HG03097 (cell line): ENCODE measurements around the gene SYTL3.
"Not testable (repeated sequence)": the region's sequence is repeated elsewhere in the genome, so short reads cannot be mapped to it uniquely, and the experiment has no call there.

Experiments
- ATAC-seq: cut with Tn5 transposase; IDR thresholded peaks from one replicate; pipeline ENCODE4 v1.9.1; 2021; ENCODE audit not compliant: unreplicated experiment, low FRiP score

The SYTL3 gene, protein sequence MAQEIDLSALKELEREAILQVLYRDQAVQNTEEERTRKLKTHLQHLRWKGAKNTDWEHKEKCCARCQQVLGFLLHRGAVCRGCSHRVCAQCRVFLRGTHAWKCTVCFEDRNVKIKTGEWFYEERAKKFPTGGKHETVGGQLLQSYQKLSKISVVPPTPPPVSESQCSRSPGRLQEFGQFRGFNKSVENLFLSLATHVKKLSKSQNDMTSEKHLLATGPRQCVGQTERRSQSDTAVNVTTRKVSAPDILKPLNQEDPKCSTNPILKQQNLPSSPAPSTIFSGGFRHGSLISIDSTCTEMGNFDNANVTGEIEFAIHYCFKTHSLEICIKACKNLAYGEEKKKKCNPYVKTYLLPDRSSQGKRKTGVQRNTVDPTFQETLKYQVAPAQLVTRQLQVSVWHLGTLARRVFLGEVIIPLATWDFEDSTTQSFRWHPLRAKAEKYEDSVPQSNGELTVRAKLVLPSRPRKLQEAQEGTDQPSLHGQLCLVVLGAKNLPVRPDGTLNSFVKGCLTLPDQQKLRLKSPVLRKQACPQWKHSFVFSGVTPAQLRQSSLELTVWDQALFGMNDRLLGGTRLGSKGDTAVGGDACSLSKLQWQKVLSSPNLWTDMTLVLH

DNA sequence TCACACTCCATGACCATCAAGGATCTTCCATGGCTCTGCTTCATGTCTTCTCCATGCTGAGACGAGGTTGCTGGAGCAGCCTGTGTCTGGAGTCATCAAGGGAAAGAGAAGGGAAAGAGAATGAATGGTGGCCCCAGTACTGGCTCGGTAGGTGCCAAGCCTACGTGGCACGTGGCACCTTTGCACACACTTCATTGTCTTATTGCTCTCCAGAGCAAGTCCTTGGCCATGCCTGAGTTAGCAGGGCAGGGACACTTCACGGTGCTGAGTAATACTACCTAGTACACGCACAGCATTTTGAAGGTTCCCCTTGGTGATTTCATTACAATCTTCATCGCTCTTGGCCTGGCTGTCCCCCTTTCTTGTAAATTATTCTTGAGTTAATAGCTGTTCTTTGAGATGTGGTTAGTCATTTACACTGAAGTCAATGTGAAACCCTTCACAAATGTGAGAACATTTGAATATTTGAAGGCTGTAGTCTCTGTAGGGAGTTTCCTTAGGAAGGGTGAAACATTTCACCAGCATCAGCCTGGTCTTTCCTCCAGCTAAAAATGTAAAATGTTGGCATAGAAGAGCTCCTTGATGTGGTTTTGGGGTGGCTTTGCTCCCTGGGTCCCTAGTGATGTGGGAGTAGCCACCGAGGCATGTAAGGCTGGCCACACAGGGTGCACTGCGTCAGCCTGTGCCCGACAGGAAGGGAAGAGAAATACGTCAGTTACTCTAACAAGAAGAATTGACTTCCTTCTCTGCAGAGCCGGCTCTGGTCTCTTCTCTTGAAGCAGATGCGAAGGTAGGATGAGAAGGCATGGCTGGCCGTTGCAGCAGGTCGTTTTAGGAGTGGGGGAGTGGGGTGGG, at the start of gene SYTL3:
Gene SYTL3 (plus strand): TSS at position 766 of the 855 bp plus-strand sequence. CDS start 13,215 bp downstream, outside the sequence.
- ATAC-seq: peak; percentile 44

DNA sequence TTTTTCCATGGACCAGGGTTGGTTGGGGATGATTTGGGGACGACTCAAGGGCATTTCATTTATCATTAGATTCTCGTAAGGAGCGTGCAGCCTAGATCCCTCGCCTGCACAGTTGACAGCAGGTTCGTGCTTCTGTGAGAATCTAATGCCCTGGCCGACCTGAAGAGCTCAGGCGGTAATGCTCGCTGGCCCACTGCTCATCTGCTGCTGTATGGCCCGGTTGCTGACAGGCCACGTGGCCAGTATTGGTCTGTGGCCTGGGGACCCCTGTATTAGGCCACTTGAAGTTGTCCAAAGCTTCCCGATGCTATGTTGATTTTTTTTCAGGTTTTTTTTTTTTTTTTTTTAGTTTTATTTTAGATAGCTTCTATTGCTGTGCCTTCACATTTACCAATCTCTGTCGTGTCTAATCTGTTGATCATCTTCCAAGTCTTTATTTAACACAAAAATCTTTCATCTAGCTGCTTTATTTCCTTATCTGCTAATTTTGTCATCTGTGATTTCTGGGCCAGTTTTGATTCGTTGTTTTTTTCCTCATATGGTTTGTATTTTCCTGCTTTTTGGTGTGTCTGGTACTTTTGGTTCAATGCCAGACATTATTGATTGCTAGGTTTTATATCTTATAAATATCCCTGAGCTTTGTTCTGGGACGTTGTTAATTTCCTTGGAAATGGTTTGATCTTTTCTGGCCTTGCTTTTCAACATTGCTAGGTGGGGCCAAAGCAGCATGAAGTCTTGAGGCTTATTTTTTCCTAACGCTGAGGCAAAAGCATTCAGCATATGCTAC, 46.4 kb upstream of the SYTL3 start:
- no peak for ATAC-seq

DNA sequence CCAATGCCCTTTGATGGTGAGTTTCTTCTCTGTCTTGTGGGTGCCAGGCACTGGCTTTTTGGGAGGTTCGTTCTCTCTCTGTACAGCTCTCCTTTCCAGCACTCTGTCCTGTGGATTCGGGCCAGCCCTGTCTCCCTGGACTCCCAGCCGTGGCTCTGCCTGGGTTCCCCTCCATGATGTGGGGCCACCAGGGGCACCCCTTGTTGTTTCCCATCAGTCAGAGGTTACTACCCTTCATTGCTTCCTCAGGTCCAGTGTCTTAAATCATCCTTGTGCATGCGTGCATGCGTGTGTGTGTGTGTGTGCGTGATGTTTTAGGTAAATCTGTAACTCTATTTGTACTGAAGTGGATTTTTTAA, 45.8 kb upstream of the SYTL3 start:
- ATAC-seq: no peak

DNA sequence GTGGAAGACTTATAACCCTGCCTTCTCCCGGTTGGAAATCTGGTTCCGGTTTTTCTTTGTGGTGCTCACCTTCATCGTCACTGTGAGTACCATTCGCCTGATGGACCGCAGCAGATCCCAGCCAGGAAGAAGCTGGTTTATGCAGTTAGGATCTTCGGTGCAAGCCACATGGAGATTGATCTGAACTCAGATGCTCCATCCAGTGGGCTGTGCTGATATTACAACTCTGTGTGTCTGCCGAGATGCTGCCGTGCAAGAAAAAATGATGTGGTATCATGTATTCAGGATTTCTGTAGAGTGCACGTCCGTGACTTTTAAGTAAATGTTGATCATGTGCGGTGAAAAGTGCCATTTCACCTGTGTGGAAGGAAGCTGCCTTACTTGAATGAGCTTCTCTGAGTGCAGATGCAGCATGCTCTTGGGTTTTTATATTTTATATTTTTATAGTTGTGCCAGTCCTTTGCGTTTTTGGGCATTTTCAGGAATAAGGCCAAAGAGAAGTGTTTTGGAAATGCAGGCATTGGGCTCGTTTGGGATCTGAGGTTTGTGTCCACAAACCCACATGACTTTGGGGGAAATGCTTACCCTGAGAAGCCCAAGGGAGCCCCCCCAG, 44.5 kb upstream of the SYTL3 start:
- no peak for ATAC-seq

DNA sequence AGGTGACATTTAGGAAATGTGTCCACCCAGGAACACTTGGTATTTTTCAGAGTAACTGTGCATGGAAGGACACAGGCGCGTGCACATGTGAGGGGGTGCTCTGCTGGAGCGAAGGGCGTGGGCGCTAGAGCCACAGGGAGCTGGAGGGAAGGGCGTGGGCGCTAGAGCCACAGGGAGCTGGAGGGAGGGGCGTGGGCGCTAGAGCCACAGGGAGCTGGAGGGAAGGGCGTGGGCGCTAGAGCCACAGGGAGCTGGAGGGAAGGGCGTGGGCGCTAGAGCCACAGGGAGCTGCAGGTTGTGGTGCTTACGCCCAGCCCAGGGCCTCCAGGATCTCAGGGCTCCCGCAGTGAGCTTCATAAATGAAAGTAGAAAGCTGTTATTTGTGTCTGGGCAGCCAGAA, 43.8 kb upstream of the SYTL3 start:
- ATAC-seq: not testable (repeated sequence)

DNA sequence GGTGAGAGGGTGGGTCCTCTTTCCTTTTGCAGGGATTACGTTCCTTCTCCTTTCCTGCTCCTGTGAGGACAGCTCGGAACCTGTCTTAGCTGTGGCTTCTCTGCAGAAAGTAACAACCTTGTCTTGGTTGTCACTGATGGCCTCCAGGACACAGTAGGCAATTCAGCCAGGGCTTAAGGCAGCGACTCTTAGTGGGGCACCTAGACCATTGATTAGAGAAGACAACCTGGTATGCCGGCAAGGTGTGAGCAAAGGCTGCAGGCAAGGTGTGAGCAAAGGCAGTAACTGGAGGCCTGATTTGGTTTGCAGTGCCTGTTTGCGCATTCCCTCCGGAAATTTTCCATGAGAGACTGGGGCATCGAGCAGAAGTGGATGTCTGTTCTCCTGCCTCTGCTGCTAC, 42.9 kb upstream of the SYTL3 start:
- no peak for ATAC-seq

DNA sequence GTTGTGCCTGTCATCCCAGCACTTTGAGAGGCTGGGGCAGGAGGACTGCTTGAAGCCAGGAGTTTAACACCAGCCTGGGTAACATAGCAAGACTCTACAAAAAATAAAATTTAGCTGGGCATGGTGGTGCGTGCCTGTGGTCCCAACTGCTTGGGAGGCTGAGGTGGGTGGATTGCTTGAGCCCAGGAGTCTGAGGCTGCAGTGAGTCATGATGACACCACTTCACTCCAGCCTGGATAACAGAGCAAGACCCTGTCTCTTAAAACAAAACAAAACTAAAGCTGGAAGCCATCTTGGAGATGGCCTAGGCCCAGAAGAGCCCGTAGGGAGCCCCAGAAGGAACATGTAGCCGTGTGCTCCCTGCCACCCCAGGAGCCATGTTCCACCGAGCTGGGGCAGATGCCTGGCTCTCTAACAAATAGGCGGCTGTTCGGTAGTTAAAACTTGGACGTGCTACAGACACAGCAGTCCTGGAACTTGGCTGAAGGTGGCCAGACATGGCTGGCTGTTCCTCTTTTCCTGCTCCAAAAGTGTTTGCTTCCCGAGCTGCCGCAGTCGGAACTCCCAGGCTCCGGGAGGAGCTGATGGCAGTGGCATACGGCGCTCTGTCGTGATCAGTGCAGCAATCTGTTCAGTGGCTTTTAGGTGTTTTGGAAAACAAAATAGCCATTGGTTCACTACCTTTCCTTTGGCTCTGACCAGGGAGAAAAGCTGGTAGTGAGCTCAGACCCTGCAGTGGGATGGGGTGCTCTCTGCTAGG, 42.3 kb upstream of the SYTL3 start:
- ATAC-seq: no peak

DNA sequence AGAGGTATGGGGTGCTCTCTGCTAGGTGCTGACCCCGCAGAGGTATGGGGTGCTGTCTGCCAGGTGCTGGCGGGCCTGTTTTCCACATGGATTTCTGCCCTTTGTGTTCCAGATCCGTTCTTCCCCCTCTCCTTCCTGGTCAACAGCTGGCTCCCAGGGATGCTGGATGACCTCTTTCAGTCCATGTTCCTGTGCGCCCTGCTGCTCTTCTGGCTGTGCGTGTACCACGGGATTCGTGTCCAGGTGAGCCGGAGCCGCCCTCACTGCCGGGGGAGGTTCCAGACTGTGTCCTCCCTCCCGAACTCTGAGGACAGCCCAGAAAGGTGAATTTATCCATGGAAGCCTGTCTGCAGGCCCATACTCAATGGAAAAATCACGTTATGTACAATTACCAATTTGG, 41.6 kb upstream of the SYTL3 start:
- no peak for ATAC-seq

DNA sequence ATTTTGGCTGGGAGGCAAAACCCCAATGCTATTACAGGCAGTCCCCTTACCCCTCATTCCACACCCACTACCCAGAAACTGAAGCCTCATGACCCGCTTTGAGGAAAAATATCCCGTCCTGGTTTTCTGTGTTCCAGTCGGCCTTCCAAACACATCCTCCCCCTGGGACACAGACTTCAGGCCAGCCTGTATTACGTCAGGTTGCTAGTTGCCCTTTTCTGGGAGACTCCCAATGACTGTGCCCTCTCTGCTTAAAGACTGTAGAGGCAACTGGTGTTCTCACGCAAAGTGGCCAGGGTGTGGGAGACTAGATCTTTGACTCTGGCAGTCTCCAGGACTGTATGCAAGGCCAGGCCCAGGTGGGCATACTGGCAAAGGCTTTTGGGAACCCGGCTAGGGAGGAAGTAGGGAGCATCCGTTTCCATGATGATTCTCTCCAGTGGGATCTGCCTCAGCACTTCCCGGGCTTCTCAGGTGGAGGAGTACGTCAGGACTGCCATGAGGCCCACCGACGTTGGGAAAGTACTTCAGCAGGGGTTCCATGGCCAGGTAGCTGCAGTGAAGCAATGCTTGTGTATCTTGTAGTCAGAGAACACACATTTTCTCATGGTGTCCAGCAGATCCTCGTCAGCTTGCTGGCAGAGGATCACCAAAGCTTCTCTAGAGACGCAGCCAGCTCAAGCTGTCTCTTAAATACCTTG, 40.2 kb upstream of the SYTL3 start:
- no peak for ATAC-seq

DNA sequence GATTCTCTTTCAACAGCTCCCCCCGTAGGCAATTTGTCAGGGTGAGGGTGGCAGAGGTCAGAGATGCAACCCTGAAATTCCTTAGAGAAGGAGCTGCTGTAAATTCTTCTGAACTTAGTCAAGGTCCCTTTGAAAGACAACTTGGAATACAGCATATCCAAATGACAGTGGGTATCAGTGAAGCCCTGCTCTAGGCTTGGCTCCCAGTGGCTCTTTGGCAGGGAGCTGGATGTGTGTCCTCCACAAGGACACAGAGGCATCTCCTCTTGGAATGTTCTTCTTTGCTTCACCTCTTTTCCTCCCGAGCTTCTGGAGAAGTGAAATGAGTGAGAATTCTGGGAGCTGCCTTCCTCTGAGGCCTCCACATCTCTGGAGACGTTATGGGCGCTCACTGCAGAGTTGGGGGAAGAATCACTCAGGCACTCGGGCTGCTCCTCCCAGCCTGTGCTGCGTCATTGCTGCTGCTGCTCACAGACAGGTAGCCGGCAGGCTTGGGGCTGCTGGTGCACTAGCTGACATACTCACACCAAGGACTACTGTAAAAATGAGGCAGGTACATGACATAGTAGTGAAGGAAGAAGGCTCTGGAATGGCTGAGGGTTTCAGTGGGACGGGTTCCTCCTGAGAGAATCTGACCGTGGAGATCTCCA, 39.4 kb upstream of the SYTL3 start:
- no peak for ATAC-seq

DNA sequence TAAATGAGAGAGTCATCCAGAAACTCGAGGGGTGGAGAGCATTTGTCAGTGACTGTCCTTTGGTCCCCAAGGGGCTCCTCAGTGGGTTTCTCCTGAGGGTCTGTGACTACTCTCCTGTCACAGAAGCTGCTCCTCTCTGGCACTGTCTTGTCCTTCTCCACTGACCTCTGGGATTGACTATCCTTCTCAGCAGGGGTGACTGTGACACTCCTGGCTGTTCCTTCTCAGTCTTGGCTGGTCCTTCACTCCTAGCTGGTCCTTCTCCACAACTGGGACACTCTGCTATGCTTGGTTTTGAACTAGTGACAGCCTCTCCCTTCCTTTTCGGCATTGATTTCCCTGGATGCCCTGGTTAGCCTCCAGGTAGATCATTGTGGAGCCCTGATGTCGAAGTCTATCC, 38.8 kb upstream of the SYTL3 start:
- no peak for ATAC-seq

DNA sequence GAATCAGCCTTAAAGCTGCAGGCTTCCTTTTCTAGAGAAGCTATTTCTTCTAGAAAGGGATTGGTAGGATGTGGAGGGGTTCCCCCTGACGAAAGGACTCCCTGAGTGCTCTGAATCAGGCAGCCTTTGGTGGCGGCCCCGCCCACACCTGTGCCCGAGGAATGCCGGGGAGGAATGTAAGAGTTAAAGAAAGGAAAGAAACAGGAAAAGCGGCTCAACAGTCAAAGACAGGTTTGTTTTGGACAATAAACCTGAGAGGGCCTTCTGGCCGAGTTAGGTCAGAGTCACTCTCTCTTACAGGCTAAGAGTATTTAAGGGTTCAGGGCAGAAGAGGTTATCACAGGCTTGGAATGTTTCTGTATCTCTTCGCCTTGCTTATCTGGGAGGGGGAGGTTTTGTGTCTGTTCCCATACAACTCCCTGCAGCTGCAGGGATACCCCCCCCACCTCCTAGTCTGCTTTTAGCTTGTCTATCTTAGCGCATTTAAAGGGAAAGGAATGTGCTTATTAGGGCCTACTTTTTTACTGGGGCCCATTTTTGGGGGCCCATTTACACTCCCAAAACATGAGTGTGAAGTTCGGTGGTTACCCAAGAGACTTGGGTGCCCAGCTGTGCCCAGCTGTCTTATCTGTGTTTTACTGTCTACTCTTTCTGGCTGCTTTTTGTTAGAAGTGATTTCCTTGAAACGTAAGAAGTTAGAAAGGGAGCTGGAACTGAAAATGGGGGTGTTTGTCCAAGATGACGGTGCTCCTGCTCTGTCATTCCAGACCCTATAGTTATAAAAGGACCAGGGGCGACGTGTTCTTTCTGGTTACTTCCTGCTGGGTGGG, 38.1 kb upstream of the SYTL3 start:
- no peak for ATAC-seq

DNA sequence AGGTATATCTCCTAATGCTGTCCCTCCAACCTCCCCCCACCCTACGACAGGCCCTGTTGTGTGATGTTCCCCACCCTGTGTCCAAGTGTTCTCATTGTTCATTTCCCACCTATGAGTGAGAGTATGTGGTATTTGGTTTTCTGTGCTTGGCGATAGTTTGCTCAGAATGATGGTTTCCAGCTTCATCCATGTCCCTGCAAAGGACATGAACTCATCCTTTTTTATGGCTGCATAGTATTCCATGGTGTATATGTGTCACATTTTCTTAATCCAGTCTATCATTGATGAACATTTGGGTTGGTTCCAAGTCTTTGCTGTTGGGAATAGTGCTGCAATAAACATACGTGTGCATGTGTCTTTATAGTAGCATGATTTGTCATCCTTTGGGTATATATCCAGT, 35.2 kb upstream of the SYTL3 start:
- not testable (repeated sequence) for ATAC-seq

DNA sequence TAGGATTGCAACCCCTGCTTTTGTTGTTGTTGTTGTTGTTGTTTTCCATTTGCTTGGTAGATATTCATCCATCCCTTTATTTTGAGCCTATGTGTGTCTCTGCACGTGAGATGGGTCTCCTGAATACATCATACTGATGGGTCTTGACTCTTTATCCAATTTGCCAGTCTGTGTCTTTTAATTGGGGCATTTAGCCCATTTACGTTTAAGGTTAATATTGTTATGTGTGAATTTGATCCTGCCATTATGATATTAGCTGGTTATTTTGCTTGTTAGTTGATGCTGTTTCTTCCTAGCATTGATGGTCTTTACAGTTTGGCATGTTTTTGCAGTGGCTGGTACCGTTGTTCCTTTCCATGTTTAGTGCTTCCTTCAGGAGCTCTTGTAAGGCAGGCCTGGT, 31.6 kb upstream of the SYTL3 start:
- not testable (repeated sequence) for ATAC-seq

DNA sequence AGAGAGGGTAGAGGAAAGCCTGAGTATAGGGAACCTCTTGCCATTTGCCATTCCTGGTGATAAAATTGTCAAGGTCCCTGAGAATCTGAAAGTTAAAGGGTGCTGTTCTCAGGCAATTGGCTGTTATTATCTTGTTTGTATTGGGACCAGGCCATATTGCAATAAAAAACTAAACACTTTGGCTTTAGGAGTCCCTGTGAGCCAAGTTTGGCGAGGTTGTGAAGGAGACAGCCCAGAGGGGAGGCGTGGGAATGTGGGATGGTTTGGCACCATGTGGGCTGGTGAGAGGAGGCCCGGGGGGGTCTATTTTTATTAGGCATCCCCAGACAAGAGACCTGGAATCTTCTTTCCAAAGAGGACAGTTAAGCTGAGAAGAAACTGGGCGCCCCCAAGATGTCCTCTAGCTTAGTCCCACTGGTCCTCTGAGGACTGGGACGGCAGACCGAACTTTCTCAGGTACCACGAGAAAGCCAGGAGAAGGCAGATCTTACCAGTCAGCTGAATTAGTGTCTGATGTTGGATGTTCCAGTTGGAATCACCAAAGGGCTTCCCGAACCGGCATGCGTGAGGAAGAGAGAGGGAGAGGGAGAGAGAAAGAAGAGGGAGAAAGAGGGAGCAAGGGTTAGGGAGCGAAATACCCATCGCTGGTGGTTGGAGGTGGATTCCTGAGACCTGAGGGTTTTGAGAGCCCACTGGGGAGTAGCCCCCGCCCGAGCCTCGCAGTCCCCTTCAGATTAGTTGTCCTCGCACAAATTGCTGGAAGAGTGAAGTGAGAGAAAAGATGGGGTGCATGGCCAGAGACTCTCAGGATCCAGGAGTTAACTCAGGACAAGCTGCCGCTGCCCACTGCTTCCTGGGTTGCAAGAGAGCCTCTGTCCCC, 29.7 kb upstream of the SYTL3 start:
- no peak for ATAC-seq

DNA sequence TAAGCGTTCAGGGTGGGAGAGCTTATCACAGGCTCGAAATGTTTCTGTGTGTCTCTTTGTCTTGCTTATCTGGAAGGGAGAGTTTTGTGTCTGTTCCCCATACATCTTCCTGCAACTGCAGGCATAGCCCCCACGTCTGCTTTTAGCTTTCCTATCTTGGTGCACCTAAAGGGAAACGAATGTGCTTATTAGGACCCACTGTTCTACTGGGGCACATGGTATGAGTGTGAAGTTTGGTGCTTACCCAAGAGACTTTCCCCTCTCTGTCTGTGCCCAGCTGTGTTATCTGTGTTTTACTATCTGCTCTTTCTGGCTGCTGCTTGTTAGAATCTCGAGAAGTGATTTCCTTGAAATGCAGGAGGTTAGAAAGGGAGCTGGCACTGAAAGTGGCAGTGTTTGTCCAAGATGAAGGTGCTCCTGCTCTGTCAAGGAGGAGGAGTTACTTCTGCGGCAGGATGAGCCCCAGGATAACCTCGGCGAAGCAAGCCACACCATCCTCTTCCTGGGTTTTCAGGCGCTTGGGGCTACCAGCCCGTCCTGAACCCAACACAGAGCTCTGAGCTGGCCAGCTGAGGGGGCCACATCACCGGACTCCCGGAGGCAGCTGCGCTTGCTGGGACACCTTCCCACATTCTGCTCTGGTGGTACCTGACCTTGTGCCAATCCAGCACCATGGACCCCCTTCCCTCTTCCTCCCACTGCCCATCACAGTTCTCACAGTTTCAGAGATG, 28.7 kb upstream of the SYTL3 start:
- no peak for ATAC-seq
